ENCODE results near the gene RIN2.

Gene RIN2

DNA sequence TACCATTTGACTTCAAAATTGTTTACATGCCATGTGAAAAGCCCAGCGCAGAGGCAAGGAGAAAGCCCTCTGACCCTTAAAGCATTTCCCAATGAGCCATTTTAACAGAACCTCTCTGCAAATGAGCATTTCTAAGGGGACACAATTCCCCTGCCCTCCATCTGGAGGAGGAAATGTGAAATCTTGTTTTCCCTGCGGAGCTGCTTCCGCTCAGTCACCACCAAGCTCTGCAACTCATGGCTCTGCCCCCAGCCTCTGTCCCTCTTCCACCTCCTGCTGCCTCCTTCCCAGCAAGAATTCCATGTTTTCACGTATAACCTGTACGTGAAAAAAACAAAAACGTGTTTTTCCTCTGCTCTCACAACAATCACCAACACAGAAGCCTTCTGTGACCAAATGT is 12.3 kb downstream of the RIN2 start:
- DNase-seq = no peak
- Mint-ChIP-seq H3K9me3 (no peaks in the 10 kb centered on the region), H3K4me3 (no peak overlapping the region), H3K27ac (no peak overlapping the region), H3K27me3 (peaks cover 32% of the 10 kb centered on the region), H3K4me1 (no peaks in the 10 kb centered on the region)
- ATAC-seq = no peak

DNA sequence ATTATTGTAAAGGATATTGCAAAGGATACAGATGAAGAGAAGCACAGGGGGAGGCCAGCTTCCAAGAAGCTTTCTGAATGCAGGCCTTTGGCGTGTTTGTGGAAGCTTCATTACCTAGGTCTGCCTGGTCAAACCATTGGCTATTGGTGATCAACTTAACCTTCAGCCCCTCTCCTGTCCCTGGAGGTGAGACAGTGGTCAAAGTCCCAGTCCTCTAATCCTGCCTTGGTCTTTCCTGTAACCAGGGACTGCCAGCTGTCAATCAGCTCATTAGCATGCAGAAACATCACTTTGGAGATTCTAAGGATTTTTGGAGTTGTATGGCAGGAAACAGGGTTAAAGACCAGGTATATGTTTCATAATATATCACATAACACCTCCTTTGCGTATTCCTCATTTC is 13.0 kb downstream of the RIN2 start:
- ATAC-seq (no peak), DNase-seq (no peak)
- Mint-ChIP-seq H3K4me1 (no peaks in the 10 kb centered on the region), H3K9me3 (no peaks in the 10 kb centered on the region), H3K27me3 (peaks cover 31% of the 10 kb centered on the region), H3K27ac (no peak overlapping the region), H3K4me3 (no peak overlapping the region)

DNA sequence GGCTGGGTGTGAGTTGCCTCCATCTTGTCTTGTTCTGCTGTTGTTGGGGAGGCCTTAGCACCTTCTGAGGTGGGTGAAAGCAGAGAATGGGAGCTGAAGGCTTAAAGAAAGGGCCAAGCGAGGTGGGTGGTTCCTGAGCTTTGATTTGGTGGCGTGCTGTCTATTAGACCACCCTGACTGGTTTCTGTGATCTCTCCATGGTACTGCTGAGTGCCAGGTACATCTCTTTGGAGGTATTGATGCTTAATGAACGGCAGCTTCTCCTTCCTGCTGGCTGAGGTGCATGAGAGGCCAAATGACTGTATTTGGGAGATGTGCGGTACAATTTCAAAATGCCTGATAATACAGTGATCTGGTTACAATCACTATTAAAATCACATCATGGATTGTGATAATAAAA is 15.4 kb downstream of the RIN2 start:
- H3K4me1 Mint-ChIP-seq = no peaks in the 10 kb centered on the region
- no peak overlapping the region for H3K27ac Mint-ChIP-seq
- H3K27me3 Mint-ChIP-seq = peaks cover 16% of the 10 kb centered on the region
- DNase-seq = no peak
- ATAC-seq = no peak
- no peaks in the 10 kb centered on the region for H3K9me3 Mint-ChIP-seq
- no peak overlapping the region for H3K4me3 Mint-ChIP-seq

DNA sequence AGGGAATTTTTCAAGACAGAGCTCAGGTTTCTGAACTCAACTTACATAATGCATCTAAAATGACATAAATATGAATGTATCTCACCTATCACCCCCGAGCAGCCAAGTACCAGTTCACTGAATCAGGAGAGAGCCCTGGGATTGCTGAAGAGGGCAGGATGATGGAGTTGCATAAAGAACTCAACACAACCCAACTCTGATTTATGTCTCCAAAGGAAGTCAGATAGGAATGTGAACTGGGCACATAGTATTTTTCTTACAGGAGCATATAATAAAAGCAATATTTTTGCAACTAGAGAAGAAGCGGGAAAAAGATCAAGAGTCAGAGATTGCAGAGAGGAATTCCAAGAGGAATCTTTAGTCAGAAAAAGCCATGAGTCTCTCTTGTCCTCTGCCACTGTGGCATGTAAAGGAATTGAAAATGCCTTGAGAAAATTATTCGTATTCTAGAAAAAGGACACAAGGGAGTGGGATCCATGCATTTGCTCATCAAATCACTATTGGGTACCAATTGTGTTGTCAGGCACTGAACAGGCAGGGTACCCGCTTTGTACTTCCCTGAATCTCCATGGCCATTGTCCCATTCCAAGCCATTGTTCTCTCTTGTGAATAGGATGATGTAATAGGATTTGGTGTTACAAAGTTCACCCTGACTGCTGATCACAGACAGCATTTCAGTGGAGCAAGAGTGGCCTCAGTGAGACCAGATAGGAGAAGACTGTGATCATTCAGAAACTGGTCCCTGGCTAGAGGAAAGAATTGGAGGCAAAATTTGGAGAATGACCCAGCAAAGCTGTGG is 16.3 kb downstream of the RIN2 start:
- DNase-seq = no peak
- Mint-ChIP-seq H3K4me1 (no peaks in the 10 kb centered on the region), H3K9me3 (no peaks in the 10 kb centered on the region), H3K27ac (no peak overlapping the region), H3K4me3 (no peak overlapping the region), H3K27me3 (peaks cover 16% of the 10 kb centered on the region)
- no peak for ATAC-seq

DNA sequence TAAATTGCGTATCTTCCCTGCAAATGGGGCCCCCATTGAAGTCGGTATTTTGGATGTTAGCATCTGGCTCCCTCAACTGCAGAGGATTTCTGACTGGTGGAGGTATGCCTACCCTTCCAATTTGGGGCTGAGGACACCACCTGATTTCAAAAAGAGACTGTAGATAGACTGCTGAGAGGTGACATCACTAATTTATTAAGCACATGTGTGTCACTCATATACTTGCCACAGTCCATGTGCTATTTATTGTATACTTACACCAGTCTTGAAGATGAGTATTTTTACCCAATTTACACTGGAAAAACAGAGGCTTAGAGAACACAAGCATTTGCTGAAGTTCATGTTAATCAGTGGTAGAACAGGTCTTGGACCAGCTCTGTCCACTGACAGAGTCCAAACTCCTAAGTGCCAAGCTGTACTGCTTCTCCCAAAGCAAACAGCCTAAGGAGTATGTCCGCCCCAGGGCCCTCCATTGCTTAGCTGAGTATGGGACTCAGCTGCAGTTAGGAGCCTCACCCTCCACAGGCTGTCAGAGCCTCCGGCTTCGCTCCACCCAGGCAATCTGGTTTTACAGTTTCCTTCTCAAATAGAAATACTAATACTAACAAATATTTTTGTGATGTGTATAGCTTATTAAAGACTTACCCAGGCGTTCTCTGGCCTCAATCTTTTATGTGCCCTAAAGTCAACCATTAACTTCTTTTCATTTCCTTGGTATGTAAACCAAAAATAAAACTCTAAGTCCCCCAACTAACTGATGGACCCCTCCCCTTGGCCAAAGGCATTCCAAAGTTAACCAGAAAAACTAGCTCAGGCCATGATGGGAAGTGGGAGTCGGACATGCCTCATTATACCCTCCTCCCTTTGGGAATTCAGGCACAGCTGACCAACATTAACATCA is 17.5 kb downstream of the RIN2 start:
- no peaks in the 10 kb centered on the region for H3K9me3 Mint-ChIP-seq
- no peak for ATAC-seq
- no peak overlapping the region for H3K27ac Mint-ChIP-seq
- H3K4me1 Mint-ChIP-seq = no peaks in the 10 kb centered on the region
- no peak overlapping the region for H3K4me3 Mint-ChIP-seq
- DNase-seq = no peak
- peaks cover 22% of the 10 kb centered on the region for H3K27me3 Mint-ChIP-seq

DNA sequence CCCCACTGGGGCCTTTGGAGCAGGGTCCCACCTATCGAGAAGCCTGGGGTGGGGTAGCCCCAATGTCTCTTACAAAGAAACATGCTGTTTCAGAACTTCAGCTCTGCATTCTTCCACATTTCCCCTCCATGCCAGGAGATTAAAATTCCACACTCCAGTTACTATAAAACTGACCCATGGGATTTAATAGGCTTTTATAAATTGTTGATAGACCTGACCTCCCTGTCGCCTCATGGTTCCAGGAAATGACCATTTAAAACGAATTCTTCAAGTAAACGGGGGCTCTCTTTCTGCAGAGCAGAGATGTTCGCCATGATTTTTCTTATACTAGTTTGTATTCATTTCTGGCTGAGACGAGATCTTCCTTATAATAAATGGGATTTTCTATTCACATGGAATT is 19.3 kb downstream of the RIN2 start:
- no peaks in the 10 kb centered on the region for H3K4me1 Mint-ChIP-seq
- H3K4me3 Mint-ChIP-seq = no peak overlapping the region
- no peak overlapping the region for H3K27ac Mint-ChIP-seq
- H3K27me3 Mint-ChIP-seq = peaks cover 18% of the 10 kb centered on the region
- no peak for ATAC-seq
- H3K9me3 Mint-ChIP-seq = no peaks in the 10 kb centered on the region
- DNase-seq = no peak

DNA sequence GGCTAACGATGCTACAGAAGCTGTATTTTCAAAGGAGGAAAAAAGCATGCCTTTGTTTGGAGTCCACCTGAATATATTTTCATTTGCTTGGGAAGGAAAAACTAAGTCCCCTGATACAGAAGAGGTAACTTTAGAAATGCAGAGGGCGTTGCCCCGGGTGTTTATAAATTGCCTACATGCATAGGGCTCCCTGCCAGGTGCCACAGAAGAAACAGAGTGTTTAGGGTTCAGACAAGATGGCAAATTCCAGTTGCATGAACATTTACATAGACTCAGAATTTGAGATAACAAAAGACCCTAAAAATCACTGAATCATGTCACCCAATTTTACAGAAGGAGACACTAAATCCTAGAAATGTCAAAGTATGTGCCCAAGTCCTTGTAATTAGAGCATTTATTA is 19.9 kb downstream of the RIN2 start:
- Mint-ChIP-seq H3K27ac (no peak overlapping the region), H3K27me3 (peaks cover 18% of the 10 kb centered on the region), H3K4me1 (no peaks in the 10 kb centered on the region), H3K4me3 (no peak overlapping the region), H3K9me3 (no peaks in the 10 kb centered on the region)
- ATAC-seq = no peak
- DNase-seq = no peak

DNA sequence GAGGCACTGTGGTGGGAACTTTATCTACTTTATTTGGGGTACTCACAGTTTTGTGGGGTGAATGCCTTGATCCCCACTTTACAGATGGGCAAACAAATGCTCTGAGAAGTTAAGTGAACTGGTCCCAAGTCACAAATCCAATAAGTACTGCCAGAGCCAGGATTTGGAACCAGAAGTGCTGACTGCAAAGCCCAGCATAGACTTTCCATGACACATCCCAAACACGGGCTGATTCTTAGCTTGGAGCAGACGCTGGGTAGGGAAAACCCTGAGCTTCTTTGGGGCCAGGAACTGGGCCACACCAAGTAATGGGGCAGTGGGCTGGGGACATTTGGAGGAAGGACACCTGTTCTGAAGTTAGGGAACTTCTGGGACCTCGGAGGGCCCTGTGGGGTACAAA is 20.3 kb downstream of the RIN2 start:
- no peak for ATAC-seq
- H3K4me1 Mint-ChIP-seq = no peaks in the 10 kb centered on the region
- no peak for DNase-seq
- H3K27ac Mint-ChIP-seq = no peak overlapping the region
- no peaks in the 10 kb centered on the region for H3K9me3 Mint-ChIP-seq
- H3K27me3 Mint-ChIP-seq = peaks cover 22% of the 10 kb centered on the region
- H3K4me3 Mint-ChIP-seq = no peak overlapping the region

DNA sequence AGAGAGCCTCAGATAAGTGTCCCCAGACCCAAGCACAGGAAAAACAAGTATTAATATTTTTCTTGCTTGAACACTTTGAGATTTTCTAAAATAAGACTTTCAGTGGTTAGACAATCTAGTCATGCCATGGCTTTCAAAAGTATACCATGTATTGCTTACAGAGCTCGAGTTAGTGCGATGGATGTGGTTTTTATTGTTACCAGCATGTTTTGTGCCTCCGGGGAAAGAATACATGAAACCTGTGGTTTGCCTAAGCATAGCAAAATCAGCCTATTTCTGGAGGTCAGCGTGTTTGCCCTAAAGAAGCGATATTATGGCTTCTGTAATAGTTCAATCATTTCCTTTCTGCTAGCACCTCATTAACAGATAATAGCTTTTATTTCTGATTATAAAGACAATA is 21.6 kb downstream of the RIN2 start:
- ATAC-seq = no peak
- DNase-seq = no peak
- Mint-ChIP-seq H3K27ac (no peak overlapping the region), H3K4me1 (peaks cover 3% of the 10 kb centered on the region), H3K4me3 (no peak overlapping the region), H3K27me3 (peaks cover 34% of the 10 kb centered on the region), H3K9me3 (no peaks in the 10 kb centered on the region)

DNA sequence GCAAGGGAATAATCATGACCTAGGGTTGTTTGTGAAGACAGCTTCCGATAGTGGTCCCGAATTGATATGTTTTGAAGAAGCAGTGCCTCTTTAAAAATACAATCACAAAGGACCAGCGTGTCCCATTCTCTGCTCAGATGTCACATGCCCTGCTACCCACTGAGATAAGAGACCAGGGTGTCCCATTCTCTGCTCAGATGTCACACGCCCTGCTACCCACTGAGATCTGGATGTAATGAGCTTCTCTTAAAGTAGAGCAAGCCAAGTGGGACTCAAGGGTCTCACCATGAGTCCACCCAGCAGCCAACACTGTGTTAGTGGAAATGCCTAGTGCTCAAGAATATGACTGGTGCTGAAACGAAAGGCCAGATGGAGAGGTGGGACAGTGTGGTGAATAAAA is 22.2 kb downstream of the RIN2 start:
- peaks cover 41% of the 10 kb centered on the region for H3K27me3 Mint-ChIP-seq
- H3K4me1 Mint-ChIP-seq = peaks cover 10% of the 10 kb centered on the region
- no peak for DNase-seq
- no peak for ATAC-seq
- no peak overlapping the region for H3K27ac Mint-ChIP-seq
- no peak overlapping the region for H3K4me3 Mint-ChIP-seq
- no peaks in the 10 kb centered on the region for H3K9me3 Mint-ChIP-seq

DNA sequence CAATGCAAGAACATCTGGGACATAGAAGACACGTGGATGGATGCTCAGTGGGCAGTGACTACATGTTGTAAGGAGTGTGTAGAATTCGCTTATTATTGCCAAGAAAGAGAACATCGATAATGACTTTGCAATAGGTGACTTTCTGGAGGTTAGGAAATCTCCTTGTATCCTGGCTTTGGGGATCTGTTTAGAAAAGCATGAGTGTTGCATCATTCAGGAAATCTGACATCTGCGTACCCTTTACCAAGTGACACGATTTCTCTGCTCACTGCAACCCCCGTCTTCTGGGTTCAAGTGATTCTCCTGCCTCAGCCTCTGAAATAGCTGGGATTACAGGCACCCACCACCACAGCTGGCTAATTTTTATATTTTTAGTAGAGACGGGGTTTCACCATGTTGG is 23.2 kb downstream of the RIN2 start:
- no peak for DNase-seq
- no peaks in the 10 kb centered on the region for H3K9me3 Mint-ChIP-seq
- peaks cover 11% of the 10 kb centered on the region for H3K4me1 Mint-ChIP-seq
- H3K27ac Mint-ChIP-seq = no peak overlapping the region
- no peak for ATAC-seq
- peaks cover 47% of the 10 kb centered on the region for H3K27me3 Mint-ChIP-seq
- no peak overlapping the region for H3K4me3 Mint-ChIP-seq

DNA sequence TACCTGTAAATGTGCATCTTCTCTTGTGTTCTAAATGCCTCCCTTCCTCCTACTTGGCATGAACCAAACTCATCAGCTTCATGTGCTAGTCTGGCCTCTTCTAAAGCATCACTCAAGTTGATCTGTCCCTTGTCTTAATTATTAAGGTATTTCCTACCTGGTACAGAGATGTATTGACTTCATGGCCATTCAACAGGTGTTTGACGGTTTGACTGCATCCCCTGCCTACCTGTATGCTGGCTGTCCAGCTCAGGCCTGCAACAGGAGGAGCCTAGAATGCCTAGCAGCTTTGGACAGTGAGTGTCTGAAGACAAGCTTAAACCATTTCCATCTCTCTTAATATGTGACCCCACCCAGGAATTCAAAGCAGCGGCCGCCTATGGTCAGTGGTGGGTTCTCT is 24.6 kb downstream of the RIN2 start:
- H3K9me3 Mint-ChIP-seq = no peaks in the 10 kb centered on the region
- peaks cover 41% of the 10 kb centered on the region for H3K27me3 Mint-ChIP-seq
- ATAC-seq (no peak), DNase-seq (no peak)
- H3K4me3 Mint-ChIP-seq = no peak overlapping the region
- no peak overlapping the region for H3K27ac Mint-ChIP-seq
- H3K4me1 Mint-ChIP-seq = peaks cover 11% of the 10 kb centered on the region

DNA sequence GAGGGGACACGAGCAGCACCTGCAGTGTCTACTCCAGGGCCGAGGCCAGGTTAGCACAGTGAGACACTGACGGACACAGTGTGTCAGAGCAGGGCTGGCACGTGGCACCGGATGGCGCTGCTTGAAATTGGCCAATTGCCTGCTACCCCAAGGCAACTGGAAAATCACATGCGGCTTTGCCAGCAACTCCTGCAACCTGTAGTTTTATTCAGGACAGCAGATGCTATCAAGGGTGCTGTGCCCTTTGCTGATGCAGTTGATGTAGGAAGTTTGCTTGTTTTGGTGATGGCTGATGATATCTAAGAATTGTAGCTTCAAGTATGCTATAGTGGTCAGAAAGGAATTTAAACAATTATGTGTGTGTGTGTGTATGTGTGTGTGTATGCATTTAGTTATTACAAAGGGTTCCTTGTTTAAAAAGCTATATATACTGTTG is 25.9 kb downstream of the RIN2 start:
- Mint-ChIP-seq H3K9me3 (peaks cover 0 to 7% of the 10 kb centered on the region in 2 donors), H3K4me3 (no peak overlapping the region), H3K4me1 (peaks cover 11% of the 10 kb centered on the region), H3K27me3 (peaks cover 41% of the 10 kb centered on the region), H3K27ac (no peak overlapping the region)
- DNase-seq = no peak
- no peak for ATAC-seq

DNA sequence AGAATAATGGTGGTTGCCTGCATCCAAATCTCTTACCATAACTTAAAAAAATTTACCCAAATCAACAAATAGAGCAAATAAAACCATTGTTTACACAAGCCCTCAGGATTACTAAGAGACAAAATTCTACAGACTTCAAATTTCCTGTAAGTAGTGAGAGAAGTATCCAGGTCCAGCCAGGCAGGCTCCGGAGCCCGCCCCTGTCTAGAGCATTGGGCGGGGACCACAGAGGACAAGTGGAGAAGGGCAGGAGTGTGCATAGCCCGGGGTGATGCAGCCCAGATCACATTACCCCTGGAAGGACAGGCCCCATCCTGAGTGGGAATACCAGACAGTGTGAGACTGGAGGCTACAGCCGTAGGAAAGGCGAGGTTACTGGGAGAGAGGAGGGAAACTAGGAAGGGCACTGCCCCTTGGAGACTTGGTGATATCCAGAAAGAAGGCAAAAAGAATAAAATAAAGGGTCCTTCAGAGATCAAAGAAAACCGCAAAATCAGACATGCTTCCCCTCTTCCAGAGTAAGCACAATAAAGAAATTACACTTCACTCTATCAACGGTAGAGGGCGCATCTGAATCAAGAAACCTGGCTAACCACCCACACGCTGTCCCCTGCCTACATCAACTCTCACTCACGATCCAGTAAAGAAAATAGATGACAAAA is 26.6 kb downstream of the RIN2 start:
- peaks cover 11% of the 10 kb centered on the region for H3K4me1 Mint-ChIP-seq
- H3K9me3 Mint-ChIP-seq = peaks cover 0 to 7% of the 10 kb centered on the region in 2 donors
- DNase-seq = peak; percentile 24 to 25
- ATAC-seq = peak; percentile 59
- peaks cover 43% of the 10 kb centered on the region for H3K27me3 Mint-ChIP-seq
- H3K4me3 Mint-ChIP-seq = no peak overlapping the region
- H3K27ac Mint-ChIP-seq = no peak overlapping the region

DNA sequence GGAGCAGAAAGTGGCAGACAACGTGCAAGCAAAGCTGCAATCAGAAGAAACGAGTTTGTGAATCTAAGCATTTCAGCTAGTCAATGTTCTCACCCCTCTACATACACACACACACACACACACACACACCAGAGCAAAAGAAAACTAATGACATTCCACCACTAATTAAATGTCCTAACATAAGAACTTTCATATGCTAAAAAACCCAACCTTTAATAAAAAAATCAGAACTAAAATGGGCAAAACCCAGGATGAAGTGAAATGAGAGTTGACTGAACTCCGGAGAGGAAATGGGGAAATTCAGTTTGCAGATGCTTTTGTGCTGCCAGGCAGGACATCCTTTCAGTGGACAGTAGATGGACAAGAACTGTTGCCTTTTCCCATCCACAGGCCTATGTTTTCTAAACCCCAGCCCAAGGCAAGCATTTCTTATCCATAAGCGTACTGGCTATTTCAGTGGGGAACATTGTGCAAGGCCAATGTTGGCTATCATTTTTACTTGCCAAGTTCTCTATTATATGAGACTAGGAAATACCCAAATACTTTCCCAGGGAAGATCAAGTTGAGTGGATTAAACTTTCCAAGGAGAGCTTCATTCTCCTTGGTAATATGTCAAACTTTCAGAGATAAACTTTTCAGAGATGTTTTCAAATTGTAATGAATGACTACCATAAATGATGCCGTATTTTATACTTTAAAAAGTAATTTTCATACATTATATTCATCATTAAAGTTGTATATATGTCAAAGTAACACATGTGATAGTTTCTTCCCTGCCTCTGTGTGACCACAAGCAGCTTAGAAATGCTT is 27.3 kb downstream of the RIN2 start:
- Mint-ChIP-seq H3K27ac (peak overlapping the region in 1 of 2 donors; percentile 14), H3K27me3 (peaks cover 45% of the 10 kb centered on the region), H3K4me3 (no peak overlapping the region), H3K9me3 (peaks cover 0 to 7% of the 10 kb centered on the region in 2 donors), H3K4me1 (peaks cover 11% of the 10 kb centered on the region)
- ATAC-seq (no peak), DNase-seq (no peak)

Data from stimulated activated naive CD8-positive, alpha-beta T cell treated with anti-CD3 and anti-CD28 coated beads, Interleukin-15, amount 100 ng/mL, for 72 hours (primary cell).